Gastroesophageal sphincter (tissue), 4 donors: ENCODE measurements around the gene TRIM15. TPM values are rescaled to one million over a fixed set of nuclear protein-coding genes. Genes with fewer than 3 reads are reported as not detected.
"Not testable (repeated sequence)": the region's sequence is repeated elsewhere in the genome, so short reads cannot be mapped to it uniquely, and the experiment has no call there.

Source experiments
- ATAC-seq: fragments of 150-250 bp; one replicate; pipeline ENCODE4 v1.9.1; 2016; ENCODE audit warnings: mild to moderate bottlenecking, moderate library complexity
- H3K27ac ChIP-seq, 4 donors: fragments of 200-600 bp; sonication (generic) in 3 of 4; 1 replicate in 3 of 4; 2 replicates in 1 of 4; pipeline ENCODE4 v1.5.1; 2016 to 2019
- H3K27me3 ChIP-seq: fragments of 200-600 bp; sonication (generic); one replicate; pipeline ENCODE4 v1.5.1; 2019
- H3K36me3 ChIP-seq, 2 donors: fragments of 200-600 bp; sonication (generic); one replicate each; pipeline ENCODE4 v1.5.1; 2019; ENCODE audit warnings: control low read depth in 1 of 2
- H3K4me1 ChIP-seq, 3 donors: fragments of 200-600 bp; sonication (generic); 1 replicate in 2 of 3; 2 replicates in 1 of 3; pipeline ENCODE4 v1.5.1; 2016 to 2019; ENCODE audit warnings: control low read depth in 2 of 3
- H3K4me3 ChIP-seq, 2 donors: fragments of 200-600 bp; sonication (generic); one replicate each; pipeline ENCODE4 v1.5.1; 2019; ENCODE audit warnings: mild to moderate bottlenecking in 1 of 2, moderate library complexity in 1 of 2
- H3K9me3 ChIP-seq, 3 donors: fragments of 200-600 bp; sonication (generic); one replicate each; pipeline ENCODE4 v1.5.1; 2017 to 2019; ENCODE audit warnings: control low read depth in 2 of 3
- CTCF ChIP-seq, 4 experiments: fragments of 200-600 bp in 2 of 4; fragments of 450-650 bp in 2 of 4; sonication (generic) in 1 of 4; IDR thresholded peaks; one replicate each; pipeline ENCODE4 v1.5.1; 2017 to 2019; ENCODE audit warnings: antibody characterized with exemption in 4 of 4, mild to moderate bottlenecking in 2 of 4, moderate library complexity in 2 of 4
- EP300 ChIP-seq: sonication (generic); formaldehyde crosslinking; IDR thresholded peaks from one replicate; pipeline ENCODE4 v1.6.1; 2017; ENCODE audit warnings: antibody characterized with exemption, mild to moderate bottlenecking
- POLR2A ChIP-seq, 2 donors: fragments of 450-650 bp; IDR thresholded peaks; one replicate each; pipeline ENCODE4 v1.6.1; 2017; ENCODE audit warnings: antibody characterized with exemption in 2 of 2, mild to moderate bottlenecking in 2 of 2, moderate library complexity in 1 of 2
- POLR2AphosphoS5 ChIP-seq: sonication (generic); formaldehyde crosslinking; IDR thresholded peaks from one replicate; pipeline ENCODE4 v1.6.1; 2017; ENCODE audit warnings: antibody characterized with exemption
- WGBS, 2 donors: methylation state at CpG; one replicate each; pipeline ENCODE4 v1.1.5; 2018; ENCODE audit warnings: low coverage in 1 of 2; 5-methylcytosine and 5-hydroxymethylcytosine counted together
- total RNA-seq, 4 donors: library from RNA; depleted of rRNA; stranded (reverse); fragments of >200 nt; gene quantifications; one replicate each; pipeline ENCODE4 v1.1.0, GENCODE V29; 2016

Gene TRIM15
- total RNA-seq, 4 donors from 2014 or later: not detected

GRCh38 chr6:30160785-30161531 lies 2.4 kb upstream of the TRIM15 start, which contains the start of gene TRIM10:
TSS of gene TRIM10 (minus strand) at chr6:30161211. CDS start at chr6:30160858, 353 bp downstream.
- peaks cover 42% of the 10 kb centered on the region for H3K27me3 ChIP-seq
- H3K36me3 ChIP-seq: no peaks in the 10 kb centered on the region
- H3K27ac ChIP-seq: no peak within 1 kb of the TSS
- H3K9me3 ChIP-seq: no peaks in the 10 kb centered on the region
- no peak for ATAC-seq
- no peaks in the 10 kb centered on the region for H3K4me1 ChIP-seq
- no peak within 1 kb of the TSS for H3K4me3 ChIP-seq
- no peak for TF ChIP-seq POLR2AphosphoS5
- TF ChIP-seq CTCF (IDR thresholded peaks at IDR 0.05): no peak
- no peak for TF ChIP-seq EP300
- no peak for TF ChIP-seq POLR2A (IDR thresholded peaks at IDR 0.05)
- WGBS, 2 donors: 72 to 86% methylated on average over 3 of the region's 4 CpGs

- H3K36me3 ChIP-seq: no peaks in the 10 kb centered on the region
- 70 to 83% methylated on average over 11 to 12 of the region's 12 CpGs for WGBS, 2 donors
- no peak overlapping the region for H3K27ac ChIP-seq
- H3K9me3 ChIP-seq: no peaks in the 10 kb centered on the region
- TF ChIP-seq EP300 (no peak), POLR2A (IDR thresholded peaks at IDR 0.05) (no peak), POLR2AphosphoS5 (no peak), CTCF (IDR thresholded peaks at IDR 0.05) (no peak)
- H3K27me3 ChIP-seq: peaks cover 40% of the 10 kb centered on the region
- ATAC-seq: no peak
- H3K4me1 ChIP-seq: no peaks in the 10 kb centered on the region
- no peak overlapping the region for H3K4me3 ChIP-seq
These were observed 869 bp upstream of the TRIM15 start for GRCh38 chr6:30162265-30163089.

GRCh38 chr6:30163918-30164654 lies 740 bp downstream of the TRIM15 start:
- no peaks in the 10 kb centered on the region for H3K36me3 ChIP-seq
- H3K9me3 ChIP-seq: no peaks in the 10 kb centered on the region
- TF ChIP-seq POLR2AphosphoS5: no peak
- no peak for TF ChIP-seq POLR2A (IDR thresholded peaks at IDR 0.05)
- TF ChIP-seq EP300: no peak
- TF ChIP-seq CTCF (IDR thresholded peaks at IDR 0.05): no peak
- peaks cover 48% of the 10 kb centered on the region for H3K27me3 ChIP-seq
- 80 to 87% methylated on average over 2 to 3 of the region's 16 CpGs for WGBS, 2 donors
- no peak overlapping the region for H3K4me3 ChIP-seq
- no peaks in the 10 kb centered on the region for H3K4me1 ChIP-seq
- no peak overlapping the region for H3K27ac ChIP-seq
- ATAC-seq: no peak

- 82 to 89% methylated on average over 4 of the region's 4 CpGs for WGBS, 2 donors
- TF ChIP-seq POLR2A (IDR thresholded peaks at IDR 0.05) (no peak), POLR2AphosphoS5 (no peak), CTCF (IDR thresholded peaks at IDR 0.05) (no peak), EP300 (no peak)
- Histone ChIP-seq H3K27me3 (peaks cover 51% of the 10 kb centered on the region), H3K27ac (no peak overlapping the region), H3K4me1 (no peaks in the 10 kb centered on the region), H3K4me3 (no peak overlapping the region), H3K9me3 (no peaks in the 10 kb centered on the region), H3K36me3 (no peaks in the 10 kb centered on the region)
- ATAC-seq: no peak
These were observed 1.4 kb downstream of the TRIM15 start for GRCh38 chr6:30164714-30165113.

GRCh38 chr6:30165238-30165637 lies 1.9 kb downstream of the TRIM15 start:
- not testable (repeated sequence) for H3K27ac ChIP-seq
- 83 to 92% methylated on average over 1 of the region's 1 CpG for WGBS, 2 donors

More at GRCh38 chr6:30165238-30165637, 1.9 kb downstream of the TRIM15 start:
- peaks cover 54% of the 10 kb centered on the region for H3K27me3 ChIP-seq
- not testable (repeated sequence) for ATAC-seq, H3K9me3 ChIP-seq, H3K36me3 ChIP-seq, H3K4me1 ChIP-seq, H3K4me3 ChIP-seq
